Activated T-cell treated with anti-CD3 and anti-CD28 coated beads for 24 hours (primary cell): ENCODE measurements around the gene RSAD2.
A peak's percentile ranks its signal among the peaks of the same experiment; 100 is the strongest.
"Not testable (repeated sequence)": the region's sequence is repeated elsewhere in the genome, so short reads cannot be mapped to it uniquely, and the experiment has no call there.

Experiments used
- DNase-seq: peaks from one replicate; pipeline ENCODE4 v3.0.0-alpha.2; 2020; ENCODE audit warnings: low read depth

The RSAD2 gene

GRCh38 chr2:6864231-6864754 lies 13.3 kb upstream of the RSAD2 start:
- DNase-seq = no peak

GRCh38 chr2:6864923-6865345 lies 12.6 kb upstream of the RSAD2 start:
- DNase-seq = no peak

- DNase-seq = peak; percentile 65
These were observed 12.0 kb upstream of the RSAD2 start, which contains the start of gene CMPK2 for GRCh38 chr2:6865346-6866274. Gene CMPK2 (minus strand): TSS chr2:6865907. CDS start chr2:6865696, 211 bp downstream.

- no peak for DNase-seq
These were observed 11.3 kb upstream of the RSAD2 start for GRCh38 chr2:6866275-6866671.

GRCh38 chr2:6866982-6867381 lies 10.6 kb upstream of the RSAD2 start:
- no peak for DNase-seq

- no peak for DNase-seq
These were observed 5.2 kb upstream of the RSAD2 start for GRCh38 chr2:6872394-6872793.

GRCh38 chr2:6874032-6874431 lies 3.5 kb upstream of the RSAD2 start:
- no peak for DNase-seq

GRCh38 chr2:6876309-6876708 lies 1.3 kb upstream of the RSAD2 start:
- DNase-seq = no peak

- DNase-seq = no peak
These were observed 972 bp downstream of the RSAD2 start for GRCh38 chr2:6878549-6878948.

- DNase-seq = no peak
These were observed 1.4 kb downstream of the RSAD2 start for GRCh38 chr2:6879011-6879410.

- no peak for DNase-seq
These were observed 2.7 kb downstream of the RSAD2 start for GRCh38 chr2:6880200-6880733.

GRCh38 chr2:6881046-6881445 lies 3.5 kb downstream of the RSAD2 start:
- no peak for DNase-seq

GRCh38 chr2:6881516-6881915 lies 3.9 kb downstream of the RSAD2 start:
- no peak for DNase-seq

- no peak for DNase-seq
These were observed 6.0 kb downstream of the RSAD2 start for GRCh38 chr2:6883448-6884122.

GRCh38 chr2:6885551-6885950 lies 8.0 kb downstream of the RSAD2 start:
- no peak for DNase-seq

- no peak for DNase-seq
These were observed 8.4 kb downstream of the RSAD2 start for GRCh38 chr2:6885968-6886367.

- DNase-seq = no peak
These were observed 10.2 kb downstream of the RSAD2 start for GRCh38 chr2:6887751-6888192.

- DNase-seq = no peak
These were observed 11.1 kb downstream of the RSAD2 start for GRCh38 chr2:6888724-6889123.

GRCh38 chr2:6893876-6894482 lies 16.4 kb downstream of the RSAD2 start:
- DNase-seq = no peak

GRCh38 chr2:6896930-6897759 lies 19.6 kb downstream of the RSAD2 start:
- DNase-seq = no peak

- DNase-seq = not testable (repeated sequence)
These were observed 25.0 kb downstream of the RSAD2 start for GRCh38 chr2:6902581-6902980.
